HG03354 (cell line): ENCODE data around the gene BRD9.
"Not testable (repeated sequence)": the region's sequence is repeated elsewhere in the genome, so short reads cannot be mapped to it uniquely, and the experiment has no call there.

Experiments
- ATAC-seq: cut with Tn5 transposase; IDR thresholded peaks from one replicate; pipeline ENCODE4 v1.9.1; 2021; ENCODE audit warnings: mild to moderate bottlenecking; ENCODE audit not compliant: unreplicated experiment, poor library complexity, severe bottlenecking

The BRD9 gene

GRCh38 chr5:892394-893136, at the start of gene BRD9, which contains the start of gene TRIP13:
TSS of gene BRD9 (minus strand) at chr5:892801. CDS start at chr5:892657, 144 bp downstream.
TSS of gene TRIP13 (plus strand) at chr5:892884. CDS start at chr5:892999, 115 bp downstream.
- peak; percentile 98 for ATAC-seq

- ATAC-seq = not testable (repeated sequence)
These were observed 48.1 kb upstream of the BRD9 start for GRCh38 chr5:940741-941140.

GRCh38 chr5:939368-939767, 46.8 kb upstream of the BRD9 start:
- no peak for ATAC-seq

DNA sequence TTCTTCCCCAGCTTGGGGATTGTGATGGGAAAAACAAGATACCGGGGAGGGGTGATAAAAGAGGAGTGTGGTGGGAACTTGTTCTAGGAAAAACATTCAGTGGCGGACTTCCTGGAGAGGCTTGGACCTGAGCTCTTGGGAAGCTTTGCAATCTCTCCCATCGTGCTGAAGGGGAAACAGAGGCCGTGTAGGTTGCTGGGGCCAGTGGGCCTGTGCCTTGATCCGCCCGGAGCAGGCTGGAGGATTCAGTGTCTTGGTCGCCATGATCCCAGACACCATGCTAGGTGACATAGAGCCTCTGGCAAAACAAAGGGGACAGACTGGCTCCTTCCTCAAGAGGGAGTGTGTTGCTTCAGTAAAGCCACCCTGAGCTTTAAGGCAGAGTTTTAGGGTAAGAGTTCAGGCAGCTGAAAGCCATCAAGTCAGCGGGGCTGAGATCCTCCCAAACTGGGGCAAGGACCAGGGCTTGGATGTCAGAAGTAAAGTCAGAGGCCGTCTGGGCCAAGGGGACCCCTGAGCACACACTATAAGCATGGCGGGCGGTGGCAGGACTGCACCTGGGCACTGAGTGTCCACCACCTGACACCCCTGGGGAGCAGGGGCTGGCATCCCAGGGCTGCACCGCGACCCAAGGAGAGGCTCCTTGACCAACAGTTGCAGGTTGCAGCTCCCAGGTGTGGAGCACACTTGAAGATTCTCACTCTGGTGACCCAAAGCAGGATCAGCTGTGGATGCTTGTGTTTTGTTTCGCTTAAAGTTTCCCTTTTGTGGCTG, 44.7 kb upstream of the BRD9 start:
- ATAC-seq = no peak

DNA sequence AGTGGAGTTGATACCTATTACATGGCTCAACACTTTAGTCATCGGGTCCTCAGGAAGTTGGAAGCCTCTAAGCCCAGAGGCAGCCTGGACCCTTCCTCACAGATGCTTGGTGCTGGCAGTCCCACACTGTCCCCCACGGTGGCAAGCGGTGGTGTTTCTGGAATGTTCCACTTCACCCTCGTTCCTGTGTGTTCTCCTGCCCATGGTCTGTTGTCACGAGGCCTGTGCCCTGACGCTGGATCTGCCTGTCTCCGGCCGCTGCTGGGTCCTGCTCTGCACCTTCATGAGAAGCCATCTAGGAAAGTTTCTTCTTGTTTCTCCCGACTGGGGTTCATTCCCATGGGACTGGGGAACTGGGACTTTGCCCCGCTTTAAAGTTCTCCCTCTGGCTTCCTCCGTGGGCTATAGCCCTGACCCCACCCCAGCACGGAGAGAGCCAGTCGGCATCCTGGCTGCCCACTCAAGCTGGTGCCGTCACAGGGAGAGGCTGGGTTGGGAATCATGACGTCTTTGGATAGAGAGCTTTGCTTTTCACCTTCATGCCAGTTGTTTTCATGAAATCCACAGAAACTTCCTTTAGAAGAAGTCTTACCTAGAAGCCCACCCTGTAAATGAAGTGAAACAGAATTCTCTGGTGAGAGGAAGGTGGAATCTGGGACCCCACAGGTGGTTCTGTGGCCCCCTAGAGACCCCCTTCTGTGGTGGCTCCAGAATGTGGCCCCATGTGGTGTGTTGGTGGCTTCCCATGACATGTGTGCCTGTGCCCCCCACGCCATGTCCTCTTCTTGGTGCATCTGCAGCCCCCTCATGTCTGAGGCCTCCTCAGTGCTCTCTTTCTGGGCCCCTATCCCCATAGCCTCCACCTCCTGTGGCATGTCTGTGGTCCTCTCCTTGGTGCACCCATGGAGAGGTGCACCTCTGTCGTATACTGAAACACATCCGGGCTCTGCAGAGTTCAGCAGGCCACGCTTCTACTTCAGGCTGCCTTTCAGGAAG, 43.8 kb upstream of the BRD9 start:
- ATAC-seq = no peak

DNA sequence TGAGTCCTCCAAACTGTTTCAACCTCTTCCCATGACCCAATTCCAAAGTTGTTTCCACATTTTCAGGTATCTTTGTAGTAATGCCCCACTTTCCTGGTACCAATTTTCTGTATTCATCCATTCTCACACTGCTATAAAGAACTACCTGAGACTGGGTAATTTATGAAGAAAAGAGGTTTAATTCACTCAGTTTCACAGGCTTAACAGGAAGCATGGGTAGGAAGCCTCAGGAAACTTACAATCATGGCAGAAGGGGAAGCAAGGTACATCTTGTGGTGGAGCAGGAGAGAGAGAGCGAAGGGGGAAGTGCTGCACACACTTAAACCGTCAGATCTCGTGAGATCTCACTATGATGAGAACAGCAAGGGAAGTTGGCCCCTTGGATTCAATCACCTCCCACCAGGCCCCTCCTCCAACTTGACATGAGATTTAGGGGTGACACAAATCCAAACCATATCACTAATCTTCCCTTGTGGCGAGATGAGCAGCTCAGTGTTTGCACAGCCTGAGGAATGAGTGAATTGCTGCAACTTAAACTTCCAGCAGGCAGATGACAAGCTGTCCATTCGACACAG, 43.0 kb upstream of the BRD9 start:
- no peak for ATAC-seq

- not testable (repeated sequence) for ATAC-seq
These were observed 41.9 kb upstream of the BRD9 start for GRCh38 chr5:934381-934967.

GRCh38 chr5:933951-934350, 41.4 kb upstream of the BRD9 start:
- ATAC-seq = not testable (repeated sequence)

- no peak for ATAC-seq
These were observed 40.8 kb upstream of the BRD9 start for GRCh38 chr5:933251-933861.

GRCh38 chr5:932628-933250, 40.1 kb upstream of the BRD9 start:
- ATAC-seq = no peak

- no peak for ATAC-seq
These were observed 39.6 kb upstream of the BRD9 start for GRCh38 chr5:932151-932627.

GRCh38 chr5:931570-932145, 39.1 kb upstream of the BRD9 start:
- ATAC-seq = no peak

GRCh38 chr5:930866-931265, 38.3 kb upstream of the BRD9 start:
- ATAC-seq = no peak

DNA sequence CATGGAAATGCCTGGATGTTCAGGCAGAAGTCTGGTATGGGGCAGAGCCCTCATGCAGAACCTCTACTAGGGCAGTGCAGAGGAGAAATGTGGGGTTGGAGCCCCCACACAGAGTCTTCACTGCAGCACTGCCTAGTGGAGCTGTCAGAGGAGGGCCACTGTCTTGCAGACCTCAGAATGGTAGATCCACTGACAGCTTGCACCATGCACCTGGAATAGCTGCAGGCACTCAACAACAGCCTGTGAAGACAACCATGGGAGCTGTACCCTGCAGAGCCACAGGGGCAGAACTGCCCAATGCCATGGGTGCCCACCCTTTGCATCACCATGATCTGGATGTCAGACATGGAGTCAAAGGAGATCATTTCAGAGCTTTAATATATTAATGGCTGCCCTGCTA, 37.0 kb upstream of the BRD9 start:
- no peak for ATAC-seq

GRCh38 chr5:929182-929581, 36.6 kb upstream of the BRD9 start:
- not testable (repeated sequence) for ATAC-seq

- no peak for ATAC-seq
These were observed 34.8 kb upstream of the BRD9 start for GRCh38 chr5:927172-928015.
